DMS 273 treated with DMSO at 0.1 percent for 48 hours (cell line): ENCODE results near the gene KCNJ8.
"Not testable (repeated sequence)": the region's sequence is repeated elsewhere in the genome, so short reads cannot be mapped to it uniquely, and the experiment has no call there.

Experiments
- DNase-seq: peaks from one replicate; lab custom pipeline; 2025; lab: John Stamatoyannopoulos, UW

KCNJ8 gene

GRCh38 chr12:21774358-21775132, at the start of gene KCNJ8:
KCNJ8 (minus strand) TSS chr12:21774706; CDS start chr12:21773616, 1,090 bp downstream.
- no peak for DNase-seq

- no peak for DNase-seq
Measured at GRCh38 chr12:21823581-21823980, 49.1 kb upstream of the KCNJ8 start.

- no peak for DNase-seq
Measured at GRCh38 chr12:21819678-21820077, 45.2 kb upstream of the KCNJ8 start.

- DNase-seq: no peak
Measured at GRCh38 chr12:21819236-21819635, 44.7 kb upstream of the KCNJ8 start.

GRCh38 chr12:21818627-21819026, 44.1 kb upstream of the KCNJ8 start:
- DNase-seq: no peak

- no peak for DNase-seq
Measured at GRCh38 chr12:21815306-21816062, 41.0 kb upstream of the KCNJ8 start.

GRCh38 chr12:21814814-21815213, 40.3 kb upstream of the KCNJ8 start:
- DNase-seq: no peak

GRCh38 chr12:21814327-21814726, 39.8 kb upstream of the KCNJ8 start:
- no peak for DNase-seq

- DNase-seq: no peak
Measured at GRCh38 chr12:21813751-21814150, 39.2 kb upstream of the KCNJ8 start.

GRCh38 chr12:21813125-21813524, 38.6 kb upstream of the KCNJ8 start:
- DNase-seq: no peak

GRCh38 chr12:21812340-21812739, 37.8 kb upstream of the KCNJ8 start:
- not testable (repeated sequence) for DNase-seq

GRCh38 chr12:21809100-21809499, 34.6 kb upstream of the KCNJ8 start:
- DNase-seq: no peak

- DNase-seq: no peak
Measured at GRCh38 chr12:21806255-21806654, 31.7 kb upstream of the KCNJ8 start.

GRCh38 chr12:21801522-21802288, 27.2 kb upstream of the KCNJ8 start:
- DNase-seq: no peak

GRCh38 chr12:21800011-21800410, 25.5 kb upstream of the KCNJ8 start:
- no peak for DNase-seq

- DNase-seq: no peak
Measured at GRCh38 chr12:21797539-21797938, 23.0 kb upstream of the KCNJ8 start.

GRCh38 chr12:21795648-21796328, 21.3 kb upstream of the KCNJ8 start:
- no peak for DNase-seq

- not testable (repeated sequence) for DNase-seq
Measured at GRCh38 chr12:21794807-21795595, 20.5 kb upstream of the KCNJ8 start.

GRCh38 chr12:21789687-21790086, 15.2 kb upstream of the KCNJ8 start:
- not testable (repeated sequence) for DNase-seq

- no peak for DNase-seq
Measured at GRCh38 chr12:21788089-21788983, 13.8 kb upstream of the KCNJ8 start.
